H1 (cell line): ENCODE results near the gene CLEC2D. TPM values are rescaled to one million over a fixed set of nuclear protein-coding genes. Genes with fewer than 3 reads are reported as not detected.
A peak's percentile ranks its signal among the peaks of the same experiment; 100 is the strongest.

Experiments used
- CTCF ChIA-PET: fragments of 300-600 bp; sonication (Branson Sonifier 250); formaldehyde crosslinking; loops from one replicate; lab custom pipeline; 2021; ENCODE audit not compliant: partially characterized antibody; lab: Charles Lee
- POLR2A ChIA-PET: fragments of 300-600 bp; sonication (Branson Sonifier 250); formaldehyde crosslinking; loops from one replicate; lab custom pipeline; 2021; ENCODE audit warnings: inconsistent platforms; ENCODE audit not compliant: partially characterized antibody; lab: Charles Lee
- DNase-seq, 2 experiments: peaks; one replicate each; pipeline versions ENCODE4 v3.0.0 to v3.0.0-alpha.2; 2010 to 2022; ENCODE audit warnings: low spot score in 2 of 2, low read depth in 1 of 2, mixed read lengths in 1 of 2
- FAIRE-seq: peaks from 2 replicates; lab custom pipeline; 2011; peaks lifted over from hg19 to GRCh38; lab: Jason Lieb, UNC
- H2AFZ ChIP-seq: 2 replicates; pipeline ENCODE4 v1.8.1; 2012; ENCODE audit warnings: low read length, inconsistent platforms
- H2AK5ac ChIP-seq: 2 replicates; pipeline ENCODE4 v1.6.1; 2013; ENCODE audit warnings: low read depth, low read length
- H2BK120ac ChIP-seq: replicated peaks from 2 replicates; pipeline ENCODE3; 2013; ENCODE audit warnings: low read depth, low read length, inconsistent platforms
- H2BK12ac ChIP-seq: 2 replicates; pipeline ENCODE4 v1.6.1; 2013; ENCODE audit warnings: low read depth, low read length
- H2BK15ac ChIP-seq: 2 replicates; pipeline ENCODE4 v1.6.1; 2013; ENCODE audit warnings: low read length
- H2BK20ac ChIP-seq: 2 replicates; pipeline ENCODE4 v1.6.1; 2013; ENCODE audit warnings: low read length
- H2BK5ac ChIP-seq: 2 replicates; pipeline ENCODE4 v1.6.1; 2013; ENCODE audit warnings: low read depth, low read length
- H3K14ac ChIP-seq: 2 replicates; pipeline ENCODE4 v1.6.1; 2013; ENCODE audit warnings: inconsistent platforms; ENCODE audit not compliant: insufficient read length
- H3K18ac ChIP-seq: 2 replicates; pipeline ENCODE4 v1.6.1; 2013; ENCODE audit warnings: low read length; ENCODE audit errors: extremely low read depth
- H3K23ac ChIP-seq: 2 replicates; pipeline ENCODE4 v1.6.1; 2013; ENCODE audit warnings: inconsistent platforms; ENCODE audit not compliant: insufficient read length
- H3K23me2 ChIP-seq: 2 replicates; pipeline ENCODE4 v1.6.1; 2013; ENCODE audit warnings: low read depth, low read length
- H3K27ac ChIP-seq: 2 replicates; pipeline ENCODE4 v1.6.1; 2011; ENCODE audit warnings: low read depth, low read length, inconsistent platforms
- H3K27me3 ChIP-seq, 4 experiments: replicated peaks in 1 of 4; 1 replicate in 1 of 4; 2 replicates in 3 of 4; pipeline versions ENCODE4 v1.6.1 to v1.8.1; 2011 to 2013; ENCODE audit warnings: low read length in 3 of 4, mild to moderate bottlenecking in 3 of 4, inconsistent platforms in 2 of 4, mixed read lengths in 2 of 4, moderate library complexity in 1 of 4; ENCODE audit not compliant: control insufficient read depth in 3 of 4, insufficient read depth in 3 of 4; ENCODE audit errors: extremely low read depth in 1 of 4
- H3K36me3 ChIP-seq, 4 experiments: 2 replicates each; pipeline versions ENCODE4 v1.6.1 to v1.8.1; 2011 to 2013; ENCODE audit warnings: mild to moderate bottlenecking in 4 of 4, low read length in 3 of 4, moderate library complexity in 2 of 4, control low read depth in 1 of 4, inconsistent platforms in 1 of 4; ENCODE audit not compliant: insufficient read depth in 4 of 4, control insufficient read depth in 2 of 4
- H3K4ac ChIP-seq: replicated peaks from 2 replicates; pipeline ENCODE3; 2013; ENCODE audit warnings: low read length, low read depth, mixed read lengths, inconsistent platforms; ENCODE audit not compliant: insufficient read length
- H3K4me1 ChIP-seq, 4 experiments: replicated peaks in 1 of 4; 1 replicate in 1 of 4; 2 replicates in 3 of 4; pipeline versions ENCODE4 v1.6.1 to v1.8.1; 2011 to 2013; ENCODE audit warnings: low read length in 3 of 4, inconsistent platforms in 2 of 4, mixed read lengths in 1 of 4; ENCODE audit not compliant: insufficient read depth in 4 of 4, control insufficient read depth in 3 of 4
- H3K4me2 ChIP-seq, 2 experiments: 2 replicates each; pipeline versions ENCODE4 v1.6.1 to v1.8.1; 2011 to 2013; ENCODE audit warnings: low read depth in 2 of 2, low read length in 2 of 2, control low read depth in 1 of 2, inconsistent platforms in 1 of 2, mild to moderate bottlenecking in 1 of 2; ENCODE audit not compliant: insufficient read depth in 1 of 2
- H3K4me3 ChIP-seq, 4 experiments: fragments of 200-600, 300-600 bp in 1 of 4; sonication (generic), shearing (Covaris generic), sonication (Bioruptor Twin) in 1 of 4; 2 replicates each; pipeline versions ENCODE4 v1.5.1 to v1.8.1; 2011 to 2016; ENCODE audit warnings: low read length in 4 of 4, low read depth in 3 of 4, control low read depth in 2 of 4, inconsistent platforms in 2 of 4, mild to moderate bottlenecking in 2 of 4, mixed read lengths in 1 of 4, moderate library complexity in 1 of 4; ENCODE audit not compliant: insufficient read depth in 2 of 4; ENCODE audit errors: extremely low read depth in 1 of 4
- H3K56ac ChIP-seq: replicated peaks from 2 replicates; pipeline ENCODE3; 2013; ENCODE audit warnings: low read depth, mild to moderate bottlenecking, mixed read lengths, low read length, inconsistent platforms; ENCODE audit not compliant: insufficient read length
- H3K79me1 ChIP-seq: 2 replicates; pipeline ENCODE4 v1.6.1; 2013; ENCODE audit warnings: low read depth, low read length, control low read depth
- H3K79me2 ChIP-seq, 2 experiments: 2 replicates each; pipeline versions ENCODE4 v1.6.1 to v1.8.1; 2012 to 2013; ENCODE audit warnings: low read length in 2 of 2, mild to moderate bottlenecking in 2 of 2, inconsistent platforms in 1 of 2; ENCODE audit not compliant: insufficient read depth in 2 of 2, control insufficient read depth in 1 of 2
- H3K9ac ChIP-seq, 4 experiments: replicated peaks in 1 of 4; 1 replicate in 1 of 4; 2 replicates in 3 of 4; pipeline versions ENCODE4 v1.6.1 to v1.8.1; 2011 to 2013; ENCODE audit warnings: low read depth in 3 of 4, low read length in 3 of 4, control low read depth in 2 of 4, mild to moderate bottlenecking in 2 of 4, moderate library complexity in 2 of 4, inconsistent platforms in 1 of 4; ENCODE audit errors: extremely low read depth in 1 of 4
- H3K9me3 ChIP-seq, 2 experiments: 2 replicates each; pipeline versions ENCODE4 v1.6.1 to v1.8.1; 2012 to 2013; ENCODE audit warnings: mild to moderate bottlenecking in 2 of 2, moderate library complexity in 2 of 2, control low read depth in 1 of 2, inconsistent platforms in 1 of 2, low read depth in 1 of 2, low read length in 1 of 2, mixed read lengths in 1 of 2; ENCODE audit not compliant: insufficient read depth in 2 of 2
- H4K20me1 ChIP-seq, 2 experiments: replicated peaks in 1 of 2; 2 replicates each; pipeline versions ENCODE3 to v1.8.1; 2011 to 2013; ENCODE audit warnings: inconsistent platforms in 2 of 2, low read length in 2 of 2, mild to moderate bottlenecking in 1 of 2; ENCODE audit not compliant: insufficient read depth in 2 of 2, control insufficient read depth in 1 of 2
- H4K5ac ChIP-seq: 2 replicates; pipeline ENCODE4 v1.6.1; 2013; ENCODE audit warnings: low read length, low read depth, mixed read lengths, inconsistent platforms; ENCODE audit not compliant: insufficient read length
- H4K8ac ChIP-seq: 2 replicates; pipeline ENCODE4 v1.8.0; 2013; ENCODE audit warnings: mild to moderate bottlenecking, moderate library complexity, low read length, inconsistent platforms; ENCODE audit not compliant: insufficient read depth; ENCODE audit errors: extremely low read depth
- H4K91ac ChIP-seq: replicated peaks from 2 replicates; pipeline ENCODE3; 2013; ENCODE audit warnings: low read length, mixed read lengths, inconsistent platforms; ENCODE audit not compliant: insufficient read length
- BACH1 ChIP-seq: IDR thresholded peaks from 2 replicates; pipeline ENCODE4 v1.6.1; 2012; ENCODE audit warnings: low read length, improper control_type of control experiment
- CHD2 ChIP-seq: IDR thresholded peaks from 2 replicates; pipeline ENCODE4 v1.6.1; 2012; ENCODE audit warnings: low read length, improper control_type of control experiment
- HDAC2 ChIP-seq, 2 experiments: fragments of 300-600 bp in 1 of 2; sonication (generic) in 1 of 2; IDR thresholded peaks; 2 replicates each; pipeline ENCODE4 v1.6.1; 2011 to 2012; ENCODE audit warnings: low read depth in 2 of 2, low read length in 2 of 2, mild to moderate bottlenecking in 2 of 2, moderate library complexity in 2 of 2, borderline replicate concordance in 1 of 2, inconsistent platforms in 1 of 2
- KDM4A ChIP-seq: IDR thresholded peaks from one replicate; pipeline ENCODE4 v1.7.1; 2012; ENCODE audit warnings: low read depth, mild to moderate bottlenecking, moderate library complexity, low read length, inconsistent platforms; ENCODE audit not compliant: severe bottlenecking
- MAFK ChIP-seq: IDR thresholded peaks from 2 replicates; pipeline ENCODE4 v1.6.1; 2012; ENCODE audit warnings: low read depth, mild to moderate bottlenecking, improper control_type of control experiment, low read length
- SIRT6 ChIP-seq: IDR thresholded peaks from one replicate; pipeline ENCODE4 v1.7.1; 2012; ENCODE audit warnings: low read length, inconsistent platforms
- SRF ChIP-seq: IDR thresholded peaks from 2 replicates; pipeline ENCODE4 v1.6.1; 2011; ENCODE audit warnings: mild to moderate bottlenecking, low read depth, low read length, moderate library complexity
- TAF1 ChIP-seq: IDR thresholded peaks from 2 replicates; pipeline ENCODE4 v1.6.1; 2011; ENCODE audit warnings: mild to moderate bottlenecking, low read depth, low read length
- WGBS, 2 experiments: shearing (Covaris generic) in 1 of 2; methylation state at CpG; one replicate each; pipeline versions ENCODE4 v1.1.6 to v1.1.7; 2013 to 2015; ENCODE audit warnings: low lambda C conversion rate in 2 of 2, mixed read lengths in 2 of 2, inconsistent platforms in 1 of 2, low coverage in 1 of 2, missing lambda C conversion rate in 1 of 2; ENCODE audit not compliant: insufficient replicate concordance in 2 of 2, insufficient coverage in 1 of 2, insufficient read length in 1 of 2; ENCODE audit errors: extremely low coverage in 1 of 2, missing lambda C conversion rate in 1 of 2; 5-methylcytosine and 5-hydroxymethylcytosine counted together
- polyA plus RNA-seq, 7 experiments: library from polyadenylated mRNA; depleted of rRNA in 3 of 7; stranded (reverse) in 5 of 7; unstranded in 2 of 7; fragments of >200 nt in 5 of 7; fragments of 200-250 nt in 2 of 7; gene quantifications; 1 replicate in 5 of 7; 2 replicates in 1 of 7; 4 replicates in 1 of 7; pipeline versions ENCODE4 v1.2.1 to v1.2.3, GENCODE V29; 2011 to 2013; ENCODE audit warnings: missing spikeins in 2 of 7, mixed read lengths in 2 of 7
- total RNA-seq: library from RNA; stranded (reverse); fragmentation: NEBNext Ultra II Directional; extraction: Animal tissue kit (Norgen Biotek cat#: 25700); gene quantifications from 2 replicates; pipeline ENCODE4 v1.2.1, GENCODE V29; 2021

CLEC2D gene
- total and polyA plus RNA-seq, 2 of the 8 experiments (the other 6 are each of a cell fraction or from before 2014, with no cell fraction given): 4.2 to 6.2 TPM

GRCh38 chr12:9673404-9674225 is 4.1 kb downstream of the CLEC2D start:
- Histone ChIP-seq H3K36me3 (no peaks in the 10 kb centered on the region; a peak in 2 of 8 replicates), H3K9me3 (no peaks in the 10 kb centered on the region), H4K91ac (no peak overlapping the region), H3K27ac (no peak overlapping the region), H2BK5ac (0 out of 2 replicates have a peak overlapping the region, but pooled peaks have one; percentile 7), H3K23ac (no peak overlapping the region), H3K14ac (no peak overlapping the region), H3K4me2 (no peak overlapping the region), H3K4ac (peak overlapping the region; percentile 14), H2BK120ac (no peak overlapping the region), H2BK12ac (no peak overlapping the region), H2AK5ac (0 out of 2 replicates have a peak overlapping the region, but pooled peaks have one; percentile 75), H2BK20ac (no peak overlapping the region), H3K9ac (no peak overlapping the region), H3K79me2 (no peaks in the 10 kb centered on the region), H2AFZ (no peak overlapping the region), H4K20me1 (no peaks in the 10 kb centered on the region), H3K79me1 (no peaks in the 10 kb centered on the region), H4K8ac (no peak overlapping the region), H3K18ac (no peak overlapping the region), H3K23me2 (no peaks in the 10 kb centered on the region), H3K4me1 (peaks cover 0 to 4% (median 0%) of the 10 kb centered on the region in 4 experiments; a peak in 2 of 7 replicates), H3K56ac (no peak overlapping the region), H4K5ac (no peak overlapping the region), H3K4me3 (no peak overlapping the region), H2BK15ac (no peak overlapping the region), H3K27me3 (no peaks in the 10 kb centered on the region)
- no peak for TF ChIP-seq TAF1
- TF ChIP-seq CHD2: no peak
- TF ChIP-seq BACH1: peak; percentile 90
- TF ChIP-seq MAFK: peak; percentile 68; the same call in 1 of the 2 replicates
- no peak for TF ChIP-seq SIRT6
- no peak for TF ChIP-seq HDAC2 (IDR thresholded peaks at IDR 0.05; ENCODE audit: borderline replicate concordance in 1 of 2, low read depth in 2 of 2, low read length in 2 of 2)
- TF ChIP-seq SRF: no peak
- TF ChIP-seq KDM4A: no peak
- DNase-seq: no peak
- ChIA-PET POLR2A (no interaction called here), CTCF (interaction anchor here (0.6 to 1.7 kb wide), 3 partner anchors 13 to 77 kb away, joined by 3 to 4 read pairs (median 3); no protein-coding TSS in a partner anchor)
- FAIRE-seq: no peak
- WGBS, 2 experiments: 84% methylated on average over 6 of the region's 6 CpGs; no CpG with 5 or more reads in 1 of the 2 experiments
